Endothelial cell of umbilical vein (primary cell): ENCODE measurements around the gene MAN1A2. TPM values are rescaled to one million over a fixed set of nuclear protein-coding genes. Genes with fewer than 3 reads are reported as not detected.

ENCODE experiments used
- BruUV-seq: library from RNA; stranded (reverse); fragments of 400-500 nt; replicated peaks from 2 replicates; lab custom pipeline; 2021; lab: Mats Ljungman, UMichigan
- CTCF ChIA-PET: fragments of 300-600, 350-600 bp; sonication (Branson Sonifier 250); formaldehyde crosslinking; loops from one replicate; lab custom pipeline; 2021; ENCODE audit warnings: antibody characterized with exemption, inconsistent platforms; lab: Charles Lee
- POLR2A ChIA-PET: fragments of 300-600, 350-600 bp; sonication (Branson Sonifier 250); formaldehyde crosslinking; loops from one replicate; lab custom pipeline; 2021; ENCODE audit warnings: antibody characterized with exemption, inconsistent platforms; lab: Charles Lee
- DNase-seq: peaks from one replicate; pipeline ENCODE4 v3.0.0-alpha.2; 2011; ENCODE audit warnings: low read depth, low spot score
- FAIRE-seq: peaks from 2 replicates; lab custom pipeline; 2011; peaks lifted over from hg19 to GRCh38; lab: Jason Lieb, UNC
- H2AFZ ChIP-seq: 2 replicates; pipeline ENCODE4 v1.6.0; 2012; ENCODE audit warnings: low read depth, low read length, control low read depth, inconsistent platforms
- H3K27ac ChIP-seq: 2 replicates; pipeline ENCODE4 v1.5.1; 2011; ENCODE audit warnings: low read depth, mild to moderate bottlenecking, control low read depth, low read length, moderate library complexity; ENCODE audit not compliant: insufficient read depth
- H3K27me3 ChIP-seq, 2 experiments: 2 replicates each; pipeline versions ENCODE4 v1.6.0 to v1.6.1; 2011; ENCODE audit warnings: low read length in 2 of 2, mixed read lengths in 1 of 2; ENCODE audit not compliant: control insufficient read depth in 2 of 2, insufficient read depth in 2 of 2
- H3K36me3 ChIP-seq, 2 experiments: 2 replicates in 1 of 2; 3 replicates in 1 of 2; pipeline ENCODE4 v1.5.1; 2011; ENCODE audit warnings: low read length in 2 of 2, mild to moderate bottlenecking in 1 of 2, moderate library complexity in 1 of 2; ENCODE audit not compliant: control insufficient read depth in 2 of 2, insufficient read depth in 2 of 2; ENCODE audit errors: extremely low read depth in 1 of 2
- H3K4me1 ChIP-seq: 3 replicates; pipeline ENCODE4 v1.5.1; 2011; ENCODE audit warnings: mild to moderate bottlenecking, low read length; ENCODE audit not compliant: control insufficient read depth, insufficient read depth; ENCODE audit errors: extremely low read depth
- H3K4me2 ChIP-seq: 2 replicates; pipeline ENCODE4 v1.6.1; 2011; ENCODE audit warnings: low read length, control low read depth, mixed read lengths; ENCODE audit not compliant: insufficient read depth
- H3K4me3 ChIP-seq, 3 experiments: fragments of 200-600 bp in 1 of 3; sonication (generic), shearing (Covaris generic) in 1 of 3; replicated peaks in 1 of 3; 2 replicates each; pipeline ENCODE4 v1.5.1; 2011 to 2016; ENCODE audit warnings: control low read depth in 3 of 3, low read length in 3 of 3, mild to moderate bottlenecking in 2 of 3, inconsistent platforms in 1 of 3, low read depth in 1 of 3, moderate library complexity in 1 of 3; ENCODE audit not compliant: insufficient read depth in 1 of 3
- H3K79me2 ChIP-seq: 2 replicates; pipeline ENCODE4 v1.6.0; 2012; ENCODE audit warnings: low read length, inconsistent platforms; ENCODE audit not compliant: control insufficient read depth, insufficient read depth
- H3K9ac ChIP-seq: replicated peaks from 2 replicates; pipeline ENCODE3; 2011; ENCODE audit warnings: low read length, control low read depth; ENCODE audit not compliant: insufficient read depth; ENCODE audit errors: extremely low read depth
- H3K9me1 ChIP-seq: replicated peaks from 3 replicates; pipeline ENCODE4 v1.6.0; 2011; ENCODE audit warnings: mild to moderate bottlenecking, low read length; ENCODE audit not compliant: control insufficient read depth, insufficient read depth; ENCODE audit errors: extremely low read depth
- H3K9me3 ChIP-seq: replicated peaks from 2 replicates; pipeline ENCODE4 v1.5.1; 2012; ENCODE audit warnings: low read length, inconsistent platforms; ENCODE audit not compliant: control insufficient read depth, insufficient read depth
- H4K20me1 ChIP-seq: replicated peaks from 2 replicates; pipeline ENCODE3; 2011; ENCODE audit warnings: mild to moderate bottlenecking, low read length; ENCODE audit not compliant: control insufficient read depth, insufficient read depth; ENCODE audit errors: extremely low read depth
- CTCF ChIP-seq, 2 donors: IDR thresholded peaks; 1 replicate in 1 of 2; 2 replicates in 1 of 2; pipeline ENCODE4 v1.5.1; 2011; ENCODE audit warnings: low read length in 2 of 2, mild to moderate bottlenecking in 2 of 2, moderate library complexity in 2 of 2, control low read depth in 1 of 2, inconsistent platforms in 1 of 2, low read depth in 1 of 2; ENCODE audit not compliant: insufficient read depth in 1 of 2; ENCODE audit errors: extremely low read depth in 1 of 2
- EZH2 ChIP-seq: IDR thresholded peaks from 2 replicates; pipeline ENCODE4 v1.6.1; 2012; ENCODE audit warnings: borderline replicate concordance, low read depth, mild to moderate bottlenecking, moderate library complexity, low read length, inconsistent platforms; ENCODE audit not compliant: severe bottlenecking
- FOS ChIP-seq: IDR thresholded peaks from 2 replicates; pipeline ENCODE4 v1.6.1; 2011; ENCODE audit warnings: mild to moderate bottlenecking, low read length, moderate library complexity, borderline replicate concordance; ENCODE audit not compliant: insufficient read depth
- GATA2 ChIP-seq: IDR thresholded peaks from 2 replicates; pipeline ENCODE4 v1.7.0; 2011; ENCODE audit warnings: low read depth, mild to moderate bottlenecking, moderate library complexity, mixed read lengths, low read length; ENCODE audit not compliant: insufficient read length, insufficient read depth
- JUN ChIP-seq: IDR thresholded peaks from 2 replicates; pipeline ENCODE4 v1.6.1; 2011; ENCODE audit warnings: borderline replicate concordance, low read depth; ENCODE audit not compliant: insufficient read length, insufficient read depth
- MYC ChIP-seq: IDR thresholded peaks from one replicate; pipeline ENCODE4 v1.6.1; 2011; ENCODE audit warnings: mild to moderate bottlenecking, low read depth, low read length
- POLR2A ChIP-seq: IDR thresholded peaks from 2 replicates; pipeline ENCODE4 v1.6.1; 2012; ENCODE audit warnings: low read depth, mild to moderate bottlenecking, control low read depth, low read length
- POLR2AphosphoS5 ChIP-seq: IDR thresholded peaks from 2 replicates; pipeline ENCODE4 v1.6.1; 2012; ENCODE audit warnings: low read depth, mild to moderate bottlenecking, control low read depth, low read length, moderate library complexity; ENCODE audit not compliant: insufficient read depth
- dilution Hi-C: fragments of 300-500 bp; cut with MboI; formaldehyde crosslinking; loops from one replicate; pipeline ENCODE4 v1.15.0; 2019; ENCODE audit warnings: low sequenced_read_pairs; ENCODE audit not compliant: extremely low pct_ligation_motif_present
- intact Hi-C: fragments of 100-400 bp; cut with micrococcal nuclease; formaldehyde crosslinking; loops from one replicate; pipeline ENCODE4 v1.10.0; 2022
- polyA plus RNA-seq, 4 experiments: library from polyadenylated mRNA; depleted of rRNA in 3 of 4; stranded (reverse) in 3 of 4; unstranded in 1 of 4; fragments of >200 nt; gene quantifications; 2 replicates each; pipeline versions ENCODE4 v1.2.1 to v1.2.3, GENCODE V29; 2011 to 2012; ENCODE audit warnings: missing spikeins in 1 of 4
- total RNA-seq: library from RNA; stranded (reverse); gene quantifications from 2 replicates; pipeline ENCODE4 v1.2.3, GENCODE V29; 2021
- TF ChIP-seq, protein P1 (sequence below): IDR thresholded peaks from 2 replicates; pipeline ENCODE4 v1.6.1; 2011; ENCODE audit not compliant: insufficient read depth, insufficient read length

Gene MAN1A2
- total and polyA plus RNA-seq, 2 donors (not counting 3 experiments of a cell fraction or from before 2014, with no cell fraction given) = 13.5 to 36.2 TPM

GRCh38 chr1:117366177-117367045, 838 bp upstream of the MAN1A2 start:
- Histone ChIP-seq H2AFZ (peak overlapping the region; percentile 91), H3K4me3 (peak overlapping the region; percentile 92 to 96 (median 96)), H3K27me3 (no peaks in the 10 kb centered on the region), H3K27ac (peak overlapping the region; percentile 66), H3K9me1 (no peaks in the 10 kb centered on the region), H4K20me1 (peaks cover 7% of the 10 kb centered on the region), H3K4me2 (peak overlapping the region; percentile 88), H3K9ac (peak overlapping the region; percentile 77), H3K9me3 (no peaks in the 10 kb centered on the region), H3K4me1 (peaks cover 33% of the 10 kb centered on the region), H3K36me3 (no peaks in the 10 kb centered on the region), H3K79me2 (peaks cover 34% of the 10 kb centered on the region)
- BruUV-seq = TSS peak; percentile 67
- DNase-seq = peak; percentile 79
- CTCF ChIA-PET = interaction anchor here (1.0 kb wide), 1 partner anchor 25 kb away, joined by 3 read pairs; no protein-coding TSS in a partner anchor
- peak; percentile 40 for FAIRE-seq
- POLR2A ChIA-PET = no interaction called here
- TF ChIP-seq EZH2 (no peak), POLR2AphosphoS5 (peak; percentile 11), GATA2 (no peak), JUN (no peak), MYC (peak; percentile 35), POLR2A (peak; percentile 3), CTCF (IDR thresholded peaks at IDR 0.05; ENCODE audit: extremely low read depth in 1 of 2, insufficient read depth in 1 of 2, low read depth in 1 of 2, low read length in 2 of 2) (no peak), FOS (no peak)
- TF ChIP-seq, protein P1, sequence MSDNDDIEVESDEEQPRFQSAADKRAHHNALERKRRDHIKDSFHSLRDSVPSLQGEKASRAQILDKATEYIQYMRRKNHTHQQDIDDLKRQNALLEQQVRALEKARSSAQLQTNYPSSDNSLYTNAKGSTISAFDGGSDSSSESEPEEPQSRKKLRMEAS = no peak
- dilution Hi-C loops (no loop called here), intact Hi-C loops (loop anchor here (2.0 to 10.0 kb wide), 6 partner anchors 51 to 568 kb away; partner anchors contain the start of genes TRIM45 and TTF2)
